Heart right ventricle (tissue), 16 donors: ENCODE data around the gene CDKN2AIP. TPM values are rescaled to one million over a fixed set of nuclear protein-coding genes. Genes with fewer than 3 reads are reported as not detected.

Source experiments
- ATAC-seq, 8 donors: fragments of 200-7000 bp; cut with Tn5 transposase; one replicate each; pipeline ENCODE4 v1.9.1; 2020; ENCODE audit warnings: mild to moderate bottlenecking in 8 of 8, moderate library complexity in 8 of 8, moderate number of reproducible peaks in 1 of 8
- DNase-seq, 2 donors: peaks; one replicate each; pipeline ENCODE4 v3.0.0-alpha.2; 2020
- H3K27ac ChIP-seq, 10 donors: fragments of 200-600 bp; sonication (generic) in 2 of 10; one replicate each; pipeline versions ENCODE4 v1.5.0 to v1.8.0; 2020 to 2022; ENCODE audit warnings: mild to moderate bottlenecking in 3 of 10
- H3K27me3 ChIP-seq, 7 donors: fragments of 200-600 bp; one replicate each; pipeline ENCODE4 v1.8.0; 2021 to 2022; ENCODE audit warnings: mild to moderate bottlenecking in 2 of 7
- H3K36me3 ChIP-seq, 9 donors: fragments of 200-600 bp; sonication (generic) in 1 of 9; one replicate each; pipeline versions ENCODE4 v1.5.0 to v1.8.0; 2020 to 2022; ENCODE audit warnings: mild to moderate bottlenecking in 2 of 9
- H3K4me1 ChIP-seq, 9 donors: fragments of 200-600 bp; sonication (generic) in 1 of 9; one replicate each; pipeline versions ENCODE4 v1.5.0 to v1.8.0; 2020 to 2022; ENCODE audit warnings: mild to moderate bottlenecking in 4 of 9
- H3K4me3 ChIP-seq, 10 donors: fragments of 200-600 bp; sonication (generic) in 2 of 10; one replicate each; pipeline versions ENCODE4 v1.5.0 to v1.8.0; 2020 to 2022; ENCODE audit warnings: mild to moderate bottlenecking in 7 of 10, moderate library complexity in 2 of 10
- H3K9me3 ChIP-seq, 11 donors: fragments of 200-600 bp in 10 of 11; sonication (generic) in 2 of 11; one replicate each; pipeline versions ENCODE4 v1.5.0 to v1.8.0; 2013 to 2022; ENCODE audit warnings: mild to moderate bottlenecking in 2 of 11, control low read depth in 1 of 11, moderate library complexity in 1 of 11
- CTCF ChIP-seq, 9 donors: fragments of 200-600 bp; sonication (generic) in 2 of 9; IDR thresholded peaks; one replicate each; pipeline versions ENCODE4 v1.5.0 to v1.8.0; 2021 to 2022; ENCODE audit warnings: antibody characterized with exemption in 9 of 9, mild to moderate bottlenecking in 5 of 9, moderate library complexity in 1 of 9
- WGBS, 2 donors: extraction: QIAGEN DNeasy Blood & Tissue Kit; methylation state at CpG; one replicate each; pipeline ENCODE4 v1.1.7; 2013; ENCODE audit warnings: inconsistent platforms in 1 of 2; 5-methylcytosine and 5-hydroxymethylcytosine counted together
- intact Hi-C, 10 donors: fragments of 100-400 bp; cut with DNase I; formaldehyde crosslinking; loops; one replicate each; pipeline versions ENCODE4 v1.11.1 to v1.14.2; 2022
- polyA plus RNA-seq, 2 donors: library from polyadenylated mRNA; stranded (reverse); fragments of 200-250 nt; gene quantifications; one replicate each; pipeline ENCODE4 v1.2.3, GENCODE V29; 2013
- total RNA-seq, 10 donors: library from RNA; stranded (reverse); fragmentation: NEBNext Ultra II Directional in 3 of 10; extraction: Animal tissue kit (Norgen Biotek cat#: 25700) in 3 of 10; gene quantifications; one replicate each; pipeline versions ENCODE4 v1.2.1 to v1.2.4, GENCODE V29; 2021 to 2023
- donor health status: Arrhythmogenic right ventricular cardiomyopathy.
- donor health status: ischemic (EF 13 %, LVEDD 7.1; RV severe dilation, severe dysfunction).
- donor health status: healthy with polysubstance abuse.
- donor health status: DM: no; HTN: yes; CAD: no.
- donor health status: DM: no; HTN: no; CAD: no.
- donor health status: ischemic (EF 25% LVEDD 6.9; RV normal size, moderate dysfunction).
- donor health status: ischemic (EF 25% LVEDD 5.7; RV mildly dilated, moderate dysfunction).
- donor health status: healthy.
- donor health status: DM: yes; HTN: yes; CAD: no.
- donor health status: Ischemic cardiomyopathy.
- donor health status: ischemic (EF 35%, LVEDD 5.7; RV mildly dilated, moderate dysfunction).
- donor health status: nonischemic (EF 11% LVEDD 7.7; RV severe dilation, severe dysfunction).
- donor health status: DM: yes; HTN: yes; CAD: no.
- donor health status: PGD.
- donor health status: ischemic (EF 29% LVEDD 5.4; RV normal size, mild dysfunction).
- donor health status: nonischemic (EF 23%, LVEDD 6.1; RV moderate dilation, normal function).

Gene CDKN2AIP
- total and polyA plus RNA-seq, 12 donors, result 5.6 to 12.7 (median 9.7) TPM

GRCh38 chr4:183407635-183408464, 36.6 kb upstream of the CDKN2AIP start:
- intact Hi-C loops, result loop anchor here in 4 of 10 donors (5.0 to 10.0 kb wide), 3 partner anchors 143 to 473 kb away; no protein-coding TSS in a partner anchor
- no peaks in the 10 kb centered on the region for H3K36me3 ChIP-seq
- peaks cover 0 to 11% (median 0%) of the 10 kb centered on the region in 9 donors for H3K4me1 ChIP-seq
- ATAC-seq, result no peak
- H3K27ac ChIP-seq, result peak overlapping the region in 7 of 10 donors; percentile 7 to 76 (median 32)
- H3K27me3 ChIP-seq, result no peaks in the 10 kb centered on the region
- H3K4me3 ChIP-seq, result peak overlapping the region in 9 of 10 donors; percentile 28 to 55 (median 45)
- WGBS, 2 donors, result 86 to 89% methylated on average over 8 of the region's 8 CpGs
- DNase-seq, result no peak
- no peak for TF ChIP-seq CTCF (IDR thresholded peaks at IDR 0.05)
- no peaks in the 10 kb centered on the region for H3K9me3 ChIP-seq

GRCh38 chr4:183408796-183409195, 35.6 kb upstream of the CDKN2AIP start:
- Histone ChIP-seq H3K27me3 (no peaks in the 10 kb centered on the region), H3K36me3 (no peaks in the 10 kb centered on the region), H3K27ac (no peak overlapping the region), H3K9me3 (no peaks in the 10 kb centered on the region), H3K4me1 (peaks cover 0 to 11% (median 0%) of the 10 kb centered on the region in 9 donors), H3K4me3 (no peak overlapping the region)
- intact Hi-C loops, result loop anchor here in 4 of 10 donors (5.0 to 10.0 kb wide), 3 partner anchors 144 to 474 kb away; no protein-coding TSS in a partner anchor
- DNase-seq (no peak), ATAC-seq (no peak)
- 86% methylated on average over 8 of the region's 8 CpGs for WGBS, 2 donors
- no peak for TF ChIP-seq CTCF (IDR thresholded peaks at IDR 0.05)

GRCh38 chr4:183409483-183409882, 35.0 kb upstream of the CDKN2AIP start:
- DNase-seq, result no peak
- H3K27me3 ChIP-seq, result no peaks in the 10 kb centered on the region
- ATAC-seq, result peak in 1 of 8 donors; percentile 13
- no peaks in the 10 kb centered on the region for H3K9me3 ChIP-seq
- no peak overlapping the region for H3K27ac ChIP-seq
- H3K4me3 ChIP-seq, result no peak overlapping the region
- 56 to 60% methylated on average over 4 of the region's 4 CpGs for WGBS, 2 donors
- H3K36me3 ChIP-seq, result no peaks in the 10 kb centered on the region
- TF ChIP-seq CTCF (IDR thresholded peaks at IDR 0.05), result no peak
- peaks cover 0 to 11% (median 0%) of the 10 kb centered on the region in 9 donors for H3K4me1 ChIP-seq
- intact Hi-C loops, result loop anchor here in 4 of 10 donors (5.0 to 10.0 kb wide), 3 partner anchors 145 to 475 kb away; no protein-coding TSS in a partner anchor

- intact Hi-C loops, result loop anchor here in 4 of 10 donors (5.0 to 10.0 kb wide), 3 partner anchors 145 to 475 kb away; no protein-coding TSS in a partner anchor
- ATAC-seq, result peak in 2 of 8 donors; percentile 31 to 48
- no peaks in the 10 kb centered on the region for H3K27me3 ChIP-seq
- WGBS, 2 donors, result 48 to 58% methylated on average over 9 of the region's 9 CpGs
- no peak for DNase-seq
- H3K36me3 ChIP-seq, result no peaks in the 10 kb centered on the region
- peaks cover 0 to 11% (median 0%) of the 10 kb centered on the region in 9 donors for H3K4me1 ChIP-seq
- H3K9me3 ChIP-seq, result no peaks in the 10 kb centered on the region
- H3K27ac ChIP-seq, result no peak overlapping the region
- TF ChIP-seq CTCF (IDR thresholded peaks at IDR 0.05), result no peak
- H3K4me3 ChIP-seq, result no peak overlapping the region
Measured at GRCh38 chr4:183409934-183410333, 34.5 kb upstream of the CDKN2AIP start.
